T follicular helper cell (primary cell): ENCODE measurements around the gene COL18A1.

Experiments used
- DNase-seq: peaks from one replicate; pipeline ENCODE4 v3.0.0-alpha.2; 2020; ENCODE audit warnings: low read depth

Gene COL18A1

DNA sequence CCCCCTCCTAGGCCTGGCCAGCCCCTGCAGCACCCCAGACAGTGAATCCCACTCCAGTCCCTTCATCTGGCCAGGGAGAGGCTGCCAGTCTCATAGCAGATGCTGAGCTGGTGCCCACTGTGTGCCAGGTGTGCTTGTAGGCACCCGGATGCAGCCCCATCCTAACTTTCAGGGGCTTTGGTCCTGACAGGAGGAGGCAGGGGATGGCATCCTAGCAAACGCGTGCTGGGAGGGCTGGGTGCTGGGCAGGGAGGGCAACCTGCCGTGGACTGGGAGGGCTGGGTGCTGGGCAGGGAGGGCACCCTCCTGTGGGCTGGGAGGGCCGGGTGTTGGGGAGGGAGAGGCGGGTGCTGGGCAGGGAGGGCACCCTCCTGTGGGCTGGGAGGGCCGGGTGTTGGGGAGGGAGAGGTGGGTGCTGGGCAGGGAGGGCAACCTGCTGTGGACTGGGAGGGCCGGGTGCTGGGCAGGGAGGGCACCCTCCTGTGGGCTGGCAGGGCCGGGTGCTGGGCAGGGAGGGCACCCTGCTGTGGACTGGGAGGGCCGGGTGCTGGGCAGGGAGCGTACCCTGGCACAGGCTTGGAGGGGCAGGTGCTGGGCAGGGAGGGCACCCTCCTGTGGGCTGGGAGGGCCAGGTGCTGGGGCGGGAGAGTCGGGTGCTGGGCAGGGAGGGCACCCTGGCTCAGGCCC, 102.0 kb downstream of the COL18A1 start:
- DNase-seq = no peak

DNA sequence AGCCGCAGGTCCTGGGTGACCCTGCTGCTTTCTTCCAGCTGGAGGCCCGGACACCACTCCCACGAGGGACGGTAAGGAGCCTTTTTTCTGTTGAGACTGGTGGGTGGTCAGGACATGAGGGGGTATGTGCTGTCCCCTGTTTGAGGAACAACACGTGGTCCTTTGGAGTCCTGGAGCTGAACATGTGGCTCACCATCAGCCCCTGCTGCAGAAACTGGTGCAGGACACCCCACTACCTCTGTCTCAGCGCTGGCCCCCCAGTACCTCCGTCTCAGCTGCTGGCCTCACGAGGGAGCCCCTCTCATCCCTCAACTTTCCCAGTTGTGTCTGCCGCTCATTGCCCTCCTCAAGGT, 102.5 kb downstream of the COL18A1 start:
- no peak for DNase-seq

DNA sequence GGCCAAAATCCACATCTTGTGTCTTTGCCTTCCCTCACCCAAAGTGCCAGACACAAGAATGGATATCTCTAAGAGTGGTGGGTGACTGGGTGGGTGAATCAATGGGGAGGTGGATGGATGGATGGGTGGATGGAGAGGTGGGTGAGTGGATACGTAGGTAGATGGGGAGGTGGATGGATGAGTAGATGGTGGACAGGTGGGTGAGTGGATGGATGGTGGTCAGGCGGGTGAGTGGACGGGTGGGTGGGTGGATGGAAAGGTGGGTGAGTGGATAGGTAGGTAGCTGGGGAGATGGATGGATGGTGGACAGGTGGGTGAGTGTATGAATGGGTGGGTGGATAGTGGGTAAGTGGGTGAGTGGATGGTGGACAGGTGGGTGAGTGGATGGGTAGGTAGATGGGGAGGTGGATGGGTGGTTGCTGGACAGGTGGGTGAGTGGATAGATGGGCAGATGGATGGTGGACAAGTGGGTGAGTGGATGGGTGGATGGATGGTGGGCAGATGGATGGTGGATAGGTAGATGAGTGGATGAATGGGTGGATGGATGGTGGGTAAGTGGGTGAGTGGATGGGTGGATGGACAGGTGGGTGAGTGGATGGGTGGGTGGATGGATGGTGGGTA, 103.0 kb downstream of the COL18A1 start:
- no peak for DNase-seq

DNA sequence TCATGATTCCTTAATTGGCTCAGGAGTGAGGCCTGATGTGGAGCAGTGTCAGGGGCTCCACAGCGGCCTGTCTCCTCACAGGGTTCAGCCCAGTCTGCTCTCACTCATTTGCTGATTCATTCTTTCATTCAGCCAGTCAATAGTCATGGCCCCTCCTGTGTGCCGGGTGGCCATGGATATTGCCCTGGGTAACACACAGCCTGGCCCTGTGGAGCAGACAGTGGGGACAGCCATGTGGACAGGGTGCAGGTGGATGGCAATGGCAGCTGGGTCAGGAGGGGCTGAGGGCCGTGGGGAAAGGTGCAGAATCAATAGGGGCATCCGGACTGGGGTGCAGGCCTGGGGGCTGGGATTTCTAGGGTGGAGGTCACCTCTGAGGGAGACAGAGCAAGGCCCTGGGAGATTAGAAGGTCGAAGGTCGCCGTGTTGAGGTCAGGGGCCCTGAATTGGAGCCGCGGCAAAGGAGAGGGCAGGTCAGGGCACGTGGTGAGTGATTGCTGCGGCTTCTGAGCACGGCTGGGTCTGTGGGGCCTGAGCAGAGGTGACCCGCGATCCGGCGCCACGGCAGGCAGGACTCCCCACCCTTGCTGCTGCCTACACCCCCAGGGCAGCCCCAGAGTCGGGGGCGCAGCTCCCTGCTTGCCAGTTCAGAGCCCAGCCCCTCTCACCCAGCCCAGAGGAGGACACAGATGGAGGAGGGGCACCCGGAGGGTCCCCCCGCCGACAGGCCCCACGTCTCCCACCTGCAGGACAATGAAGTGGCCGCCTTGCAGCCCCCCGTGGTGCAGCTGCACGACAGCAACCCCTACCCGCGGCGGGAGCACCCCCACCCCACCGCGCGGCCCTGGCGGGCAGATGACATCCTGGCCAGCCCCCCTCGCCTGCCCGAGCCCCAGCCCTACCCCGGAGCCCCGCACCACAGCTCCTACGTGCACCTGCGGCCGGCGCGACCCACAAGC, 103.9 kb downstream of the COL18A1 start:
- no peak for DNase-seq

DNA sequence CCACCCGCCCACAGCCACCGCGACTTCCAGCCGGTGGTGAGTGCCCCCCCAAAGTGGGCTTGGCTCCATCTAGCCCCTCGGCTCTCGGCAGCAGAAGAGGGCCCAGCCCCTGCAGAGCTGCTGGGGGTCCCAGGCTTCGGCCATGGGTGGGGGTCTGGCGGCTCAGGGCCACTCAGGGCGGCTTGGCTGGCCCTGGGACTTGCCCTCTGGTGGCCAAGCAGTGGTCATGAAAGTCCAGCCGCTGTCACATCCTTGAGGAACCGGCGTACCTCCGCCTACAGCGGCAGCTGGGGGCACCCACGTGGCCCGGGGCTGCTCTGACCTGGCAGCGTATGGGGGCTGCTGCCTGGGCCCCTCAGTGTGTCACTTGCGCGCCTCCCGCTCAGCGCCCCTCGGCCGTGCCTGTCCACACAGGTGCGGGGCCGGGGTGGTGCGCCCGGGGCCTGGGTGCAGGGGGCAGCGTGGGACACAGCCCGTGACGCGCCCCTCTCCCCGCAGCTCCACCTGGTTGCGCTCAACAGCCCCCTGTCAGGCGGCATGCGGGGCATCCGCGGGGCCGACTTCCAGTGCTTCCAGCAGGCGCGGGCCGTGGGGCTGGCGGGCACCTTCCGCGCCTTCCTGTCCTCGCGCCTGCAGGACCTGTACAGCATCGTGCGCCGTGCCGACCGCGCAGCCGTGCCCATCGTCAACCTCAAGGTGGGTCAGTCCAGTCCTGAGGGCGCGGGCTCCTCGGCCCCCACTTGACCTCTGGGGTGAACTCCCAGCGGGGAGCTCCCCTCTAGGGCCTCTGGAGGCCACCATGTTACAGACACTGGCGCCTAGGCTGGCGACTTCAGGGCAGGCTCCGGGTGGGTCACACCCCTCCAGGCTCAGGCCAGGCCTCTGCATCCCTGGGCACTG, 104.9 kb downstream of the COL18A1 start:
- no peak for DNase-seq

DNA sequence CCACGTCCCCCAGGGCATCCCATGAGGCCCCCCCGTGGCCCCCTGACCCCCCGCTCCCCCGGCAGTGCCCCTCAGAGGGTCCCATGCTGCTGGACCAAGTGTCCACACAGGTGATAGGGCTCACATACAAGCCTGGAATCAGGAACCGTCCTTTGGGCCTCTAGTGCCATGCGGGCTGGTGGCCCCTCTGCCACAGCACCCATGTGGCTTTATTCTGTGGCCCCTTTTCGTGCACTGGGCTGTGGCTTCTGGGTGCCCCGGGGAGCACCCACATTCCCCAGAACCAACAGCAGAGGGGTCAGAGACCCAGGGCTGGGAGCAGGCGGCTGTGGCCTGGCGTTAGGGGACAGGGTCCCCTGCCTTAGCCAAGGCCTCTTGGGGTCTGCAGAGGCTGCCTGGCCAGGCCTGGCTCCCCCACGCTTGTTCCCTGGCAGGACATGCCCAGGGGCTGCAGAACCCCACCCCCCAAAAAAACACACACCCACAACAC, 105.5 kb downstream of the COL18A1 start:
- DNase-seq = no peak

DNA sequence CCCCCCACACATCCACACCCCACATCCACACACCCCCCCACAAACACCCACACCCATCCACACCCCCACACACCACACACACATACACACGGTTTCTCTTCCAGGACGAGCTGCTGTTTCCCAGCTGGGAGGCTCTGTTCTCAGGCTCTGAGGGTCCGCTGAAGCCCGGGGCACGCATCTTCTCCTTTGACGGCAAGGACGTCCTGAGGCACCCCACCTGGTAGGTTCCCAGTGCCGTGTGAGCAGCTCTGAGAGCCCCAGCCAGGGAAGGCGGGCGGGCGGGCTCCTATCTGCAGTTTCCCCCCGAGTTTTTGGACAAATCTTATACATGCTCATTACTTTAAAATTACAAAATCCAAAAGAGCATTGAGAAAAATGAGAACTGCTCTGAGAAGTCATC, 106.0 kb downstream of the COL18A1 start:
- no peak for DNase-seq

DNA sequence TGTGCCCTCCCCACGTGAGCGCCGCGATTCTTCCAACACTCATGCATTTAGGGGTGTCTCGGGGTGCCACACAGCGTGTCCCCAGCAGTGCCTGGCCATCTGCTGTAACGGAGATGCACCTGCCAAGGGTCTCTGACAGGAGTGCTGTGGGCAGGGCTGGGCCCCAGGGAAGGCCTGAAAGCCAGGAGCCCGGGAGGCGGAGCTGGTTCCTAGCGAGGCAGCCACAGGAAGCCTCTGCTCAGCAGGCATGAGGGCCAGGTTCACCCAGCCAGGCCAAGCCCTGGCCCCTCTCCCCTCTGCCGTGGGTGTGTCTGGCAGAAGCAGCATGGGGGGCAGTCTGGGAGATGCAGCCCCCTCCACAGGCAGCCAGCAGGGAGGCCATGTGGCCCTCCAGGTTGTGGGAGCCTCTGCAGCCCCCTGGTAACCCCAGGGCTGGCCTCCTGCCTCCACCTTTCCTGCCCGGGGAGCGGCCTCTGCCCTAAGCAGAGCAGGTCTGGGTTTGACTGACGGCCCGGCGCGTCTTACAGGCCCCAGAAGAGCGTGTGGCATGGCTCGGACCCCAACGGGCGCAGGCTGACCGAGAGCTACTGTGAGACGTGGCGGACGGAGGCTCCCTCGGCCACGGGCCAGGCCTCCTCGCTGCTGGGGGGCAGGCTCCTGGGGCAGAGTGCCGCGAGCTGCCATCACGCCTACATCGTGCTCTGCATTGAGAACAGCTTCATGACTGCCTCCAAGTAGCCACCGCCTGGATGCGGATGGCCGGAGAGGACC, 106.9 kb downstream of the COL18A1 start:
- DNase-seq = no peak

DNA sequence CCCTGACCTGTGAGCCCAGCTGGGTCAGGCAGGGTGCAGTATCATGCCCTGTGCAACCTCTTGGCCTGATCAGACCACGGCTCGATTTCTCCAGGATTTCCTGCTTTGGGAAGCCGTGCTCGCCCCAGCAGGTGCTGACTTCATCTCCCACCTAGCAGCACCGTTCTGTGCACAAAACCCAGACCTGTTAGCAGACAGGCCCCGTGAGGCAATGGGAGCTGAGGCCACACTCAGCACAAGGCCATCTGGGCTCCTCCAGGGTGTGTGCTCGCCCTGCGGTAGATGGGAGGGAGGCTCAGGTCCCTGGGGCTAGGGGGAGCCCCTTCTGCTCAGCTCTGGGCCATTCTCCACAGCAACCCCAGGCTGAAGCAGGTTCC, 107.6 kb downstream of the COL18A1 start:
- no peak for DNase-seq

DNA sequence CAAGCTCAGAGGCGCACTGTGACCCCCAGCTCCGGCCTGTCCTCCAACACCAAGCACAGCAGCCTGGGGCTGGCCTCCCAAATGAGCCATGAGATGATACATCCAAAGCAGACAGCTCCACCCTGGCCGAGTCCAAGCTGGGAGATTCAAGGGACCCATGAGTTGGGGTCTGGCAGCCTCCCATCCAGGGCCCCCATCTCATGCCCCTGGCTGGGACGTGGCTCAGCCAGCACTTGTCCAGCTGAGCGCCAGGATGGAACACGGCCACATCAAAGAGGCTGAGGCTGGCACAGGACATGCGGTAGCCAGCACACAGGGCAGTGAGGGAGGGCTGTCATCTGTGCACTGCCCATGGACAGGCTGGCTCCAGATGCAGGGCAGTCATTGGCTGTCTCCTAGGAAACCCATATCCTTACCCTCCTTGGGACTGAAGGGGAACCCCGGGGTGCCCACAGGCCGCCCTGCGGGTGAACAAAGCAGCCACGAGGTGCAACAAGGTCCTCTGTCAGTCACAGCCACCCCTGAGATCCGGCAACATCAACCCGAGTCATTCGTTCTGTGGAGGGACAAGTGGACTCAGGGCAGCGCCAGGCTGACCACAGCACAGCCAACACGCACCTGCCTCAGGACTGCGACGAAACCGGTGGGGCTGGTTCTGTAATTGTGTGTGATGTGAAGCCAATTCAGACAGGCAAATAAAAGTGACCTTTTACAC, 108.2 kb downstream of the COL18A1 start:
- no peak for DNase-seq

DNA sequence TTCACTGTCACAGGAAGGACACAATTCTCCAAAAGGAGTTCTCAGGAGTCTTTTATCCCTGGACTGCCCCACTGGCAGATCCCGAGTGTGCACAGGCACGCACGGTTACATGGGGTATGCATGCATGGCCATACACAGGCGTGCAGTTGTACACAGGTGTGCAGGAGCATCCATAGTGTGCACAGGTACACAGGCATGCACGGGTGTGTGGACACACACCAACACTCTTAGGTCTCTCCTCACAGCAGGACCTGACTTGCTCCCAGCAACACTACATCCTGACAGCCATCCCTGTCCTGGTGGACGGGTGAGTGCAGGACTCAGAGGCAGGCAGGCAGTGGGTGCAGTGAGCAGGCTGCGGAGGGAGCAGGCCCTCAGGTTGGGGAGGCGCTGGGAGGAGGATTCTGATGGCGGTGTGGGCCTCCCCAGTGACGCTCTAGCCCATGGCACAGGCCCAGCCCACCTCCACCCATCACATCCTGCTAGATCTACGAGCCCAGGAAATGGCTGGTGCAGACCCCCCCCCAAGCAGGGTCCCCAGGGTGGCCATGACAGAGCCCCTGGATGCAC, 108.9 kb downstream of the COL18A1 start:
- DNase-seq = no peak

DNA sequence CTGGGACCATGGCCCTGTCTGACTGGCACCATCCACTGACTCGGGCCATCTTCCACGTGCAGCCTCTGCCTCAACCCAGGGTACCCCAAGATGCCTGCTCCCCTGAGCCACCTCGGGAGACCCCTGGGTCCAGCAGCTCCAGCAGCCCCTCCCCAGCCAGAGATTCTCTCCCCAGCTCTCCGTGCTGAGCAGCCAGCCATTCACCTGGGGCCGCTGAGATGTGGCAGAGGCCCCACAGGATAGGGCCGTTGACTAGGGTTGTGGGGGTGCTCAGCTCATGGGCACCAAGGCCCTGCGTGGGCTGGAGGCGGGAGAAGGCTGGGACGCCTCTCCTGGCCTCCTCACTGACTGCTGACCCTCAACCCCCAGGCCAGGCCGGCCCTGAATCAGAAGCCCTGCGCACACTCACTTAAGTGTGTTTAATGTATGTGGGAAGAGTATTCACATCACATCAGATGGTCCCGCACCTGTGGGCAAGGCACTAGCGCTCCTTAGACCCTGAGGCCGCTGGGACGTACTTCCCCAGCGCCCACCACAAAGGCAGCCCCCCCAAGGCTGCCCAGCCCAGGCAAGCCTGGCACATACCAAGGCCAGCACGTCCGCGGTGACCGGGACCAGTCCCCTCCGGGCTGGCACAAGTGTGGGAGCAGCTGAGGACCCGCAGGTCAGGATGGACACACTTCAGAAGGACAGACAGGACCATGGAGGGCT, 109.5 kb downstream of the COL18A1 start:
- DNase-seq = no peak

DNA sequence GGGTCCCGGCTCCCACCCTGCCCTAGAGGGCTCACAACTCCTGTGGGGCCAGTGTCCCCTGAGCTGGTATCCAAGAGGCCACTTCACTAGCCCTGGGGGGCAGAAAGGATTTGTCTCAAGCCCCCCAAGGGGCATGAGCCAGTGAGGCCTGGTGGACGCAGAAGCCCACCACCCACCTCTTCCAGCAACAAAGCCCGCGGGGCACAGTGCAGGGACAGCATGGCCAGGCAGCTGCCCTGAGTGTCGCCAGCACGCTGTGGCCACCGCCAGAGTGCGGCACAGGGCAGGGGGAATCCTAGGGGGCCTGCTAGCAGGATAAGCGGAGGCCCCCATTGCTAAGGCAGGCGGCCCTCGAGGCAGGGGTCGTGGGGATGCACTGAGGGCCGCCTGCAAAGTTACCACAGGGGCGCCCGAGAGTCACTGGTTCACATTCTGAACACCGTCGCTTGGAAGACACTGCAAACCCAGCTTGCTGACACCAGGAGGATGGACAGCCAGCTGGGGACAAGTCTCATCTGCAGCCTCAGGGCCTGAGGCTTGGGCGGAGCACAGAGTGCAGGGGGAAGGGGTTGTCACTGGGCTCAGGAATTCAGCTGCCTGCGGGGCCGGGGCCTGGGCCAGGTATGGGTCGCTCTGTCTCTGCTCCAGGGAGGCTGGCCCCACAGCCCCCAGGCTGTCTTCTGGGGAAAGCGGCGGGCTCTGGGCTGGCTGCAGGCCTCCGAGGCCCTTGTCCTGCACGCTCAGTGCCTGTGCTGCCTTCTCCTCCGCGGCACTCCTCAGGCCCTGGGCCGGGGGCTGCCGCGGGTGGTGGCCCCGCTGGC, 110.5 kb downstream of the COL18A1 start:
- no peak for DNase-seq

DNA sequence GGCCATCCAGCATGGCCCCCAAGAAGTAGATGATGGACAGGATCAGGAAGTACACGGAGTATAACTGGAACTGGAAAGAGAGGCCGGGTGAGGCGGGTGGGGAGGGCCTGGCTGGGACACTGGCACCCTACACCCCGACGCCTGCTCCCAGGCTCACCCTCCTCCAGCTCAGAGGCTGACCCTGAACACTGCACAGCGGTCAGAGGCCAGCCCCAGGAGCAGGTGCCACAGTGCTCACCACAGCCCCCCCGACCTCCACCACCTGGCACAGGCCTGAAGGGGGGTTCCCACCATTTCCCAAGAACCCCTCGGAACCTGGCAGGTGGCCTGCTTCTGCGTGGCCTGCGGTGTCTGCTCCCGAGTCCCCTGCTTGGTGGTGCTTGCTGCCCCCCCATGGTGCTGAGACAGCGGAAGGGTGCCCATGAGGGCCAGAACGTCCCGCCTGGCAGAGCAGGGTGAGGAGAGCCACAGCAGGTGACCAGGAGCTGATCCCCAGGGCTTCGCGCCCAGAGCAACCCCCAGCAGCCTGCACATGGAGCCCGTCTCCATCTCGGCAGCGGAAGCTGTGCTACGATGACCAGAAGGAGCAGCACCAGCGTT, 111.2 kb downstream of the COL18A1 start:
- no peak for DNase-seq

DNA sequence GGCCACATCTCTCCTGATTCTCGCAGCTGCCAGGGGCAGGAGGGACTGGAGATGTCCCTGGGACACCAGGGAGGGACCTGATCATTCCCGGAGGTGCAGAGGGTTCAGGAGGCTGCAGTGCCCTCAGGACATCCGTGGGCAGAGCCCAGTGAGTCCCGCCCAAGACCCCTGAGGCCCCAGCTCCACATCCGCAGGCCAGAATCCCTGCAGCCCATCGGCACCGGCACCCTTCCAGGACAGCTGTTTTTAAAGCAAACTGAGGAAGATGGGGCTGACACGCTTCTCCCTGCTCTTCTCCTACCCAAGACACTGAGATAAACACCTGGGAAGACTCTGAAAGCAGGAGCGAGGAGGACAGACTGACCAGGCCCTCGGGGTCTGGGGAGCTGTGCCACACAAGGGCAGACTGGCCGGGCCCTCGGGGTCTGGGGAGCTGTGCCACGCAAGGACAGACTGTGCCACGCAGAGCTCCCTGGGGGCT, 111.7 kb downstream of the COL18A1 start:
- no peak for DNase-seq

DNA sequence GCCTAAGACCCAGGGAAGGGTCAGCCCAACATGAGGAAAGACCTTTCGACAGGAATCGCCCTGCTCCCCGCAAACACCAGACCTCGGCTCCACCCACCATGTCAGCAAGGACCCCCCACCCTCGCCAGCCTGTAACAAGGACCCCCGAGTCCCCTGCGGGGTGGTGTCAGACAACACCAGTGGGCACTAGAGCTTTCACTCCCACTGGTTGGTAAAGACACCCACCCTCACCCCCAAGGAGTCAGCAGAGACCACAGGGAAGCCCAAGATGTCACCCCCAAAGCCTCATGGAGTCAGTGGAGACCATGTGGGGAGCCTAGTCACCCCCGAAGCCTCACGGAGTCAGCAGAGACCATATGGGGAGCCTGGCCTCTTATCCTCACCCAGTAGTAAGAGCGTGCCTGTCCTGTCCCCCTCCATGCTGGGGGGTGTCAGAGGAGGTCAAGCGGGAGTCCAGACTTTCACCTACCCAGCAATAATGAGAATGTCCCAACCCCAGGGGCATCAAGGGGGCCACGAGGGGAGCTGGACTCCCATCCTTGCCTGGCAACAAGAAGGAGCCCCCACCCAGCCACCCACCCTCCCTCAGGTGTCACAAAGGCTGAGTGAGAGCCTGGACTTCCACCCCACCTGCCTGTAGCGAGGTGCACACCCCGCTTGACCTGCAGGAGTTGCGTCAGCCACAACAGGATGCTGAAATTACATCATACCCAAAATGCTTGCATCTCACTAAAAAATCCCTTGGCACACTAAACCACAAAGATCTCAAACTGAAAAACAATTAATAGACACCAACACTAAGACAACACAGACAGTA, 112.5 kb downstream of the COL18A1 start:
- DNase-seq = no peak

DNA sequence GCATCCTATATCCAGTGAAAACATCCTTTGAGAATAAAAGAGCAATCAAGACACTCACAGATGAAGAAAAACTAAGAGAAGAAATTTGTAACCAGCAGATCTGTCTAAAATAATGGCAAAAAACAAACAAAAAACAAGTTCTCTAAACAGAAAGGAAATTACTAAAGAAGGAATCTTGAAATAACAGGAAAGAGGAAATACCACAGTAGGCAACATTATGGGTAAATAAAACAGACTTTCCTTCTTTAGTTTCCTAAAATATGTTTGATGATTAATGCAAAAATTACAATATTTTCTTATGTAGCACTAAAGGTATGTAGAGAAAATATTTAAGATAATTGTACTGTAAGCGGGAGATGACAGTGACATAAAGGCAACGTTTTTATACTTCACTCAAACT, 113.8 kb downstream of the COL18A1 start:
- no peak for DNase-seq
